GM18520 (cell line): Measurements from ENCODE around the gene HOXD9.

Experiments
- ATAC-seq: cut with Tn5 transposase; IDR thresholded peaks from one replicate; pipeline ENCODE4 v1.9.1; 2021; ENCODE audit not compliant: unreplicated experiment

The HOXD9 gene

GRCh38 chr2:176122683-176123410 lies at the start of gene HOXD9:
TSS of gene HOXD9 (plus strand) at chr2:176122719. CDS start at chr2:176122769, 50 bp downstream.
- no peak for ATAC-seq

DNA sequence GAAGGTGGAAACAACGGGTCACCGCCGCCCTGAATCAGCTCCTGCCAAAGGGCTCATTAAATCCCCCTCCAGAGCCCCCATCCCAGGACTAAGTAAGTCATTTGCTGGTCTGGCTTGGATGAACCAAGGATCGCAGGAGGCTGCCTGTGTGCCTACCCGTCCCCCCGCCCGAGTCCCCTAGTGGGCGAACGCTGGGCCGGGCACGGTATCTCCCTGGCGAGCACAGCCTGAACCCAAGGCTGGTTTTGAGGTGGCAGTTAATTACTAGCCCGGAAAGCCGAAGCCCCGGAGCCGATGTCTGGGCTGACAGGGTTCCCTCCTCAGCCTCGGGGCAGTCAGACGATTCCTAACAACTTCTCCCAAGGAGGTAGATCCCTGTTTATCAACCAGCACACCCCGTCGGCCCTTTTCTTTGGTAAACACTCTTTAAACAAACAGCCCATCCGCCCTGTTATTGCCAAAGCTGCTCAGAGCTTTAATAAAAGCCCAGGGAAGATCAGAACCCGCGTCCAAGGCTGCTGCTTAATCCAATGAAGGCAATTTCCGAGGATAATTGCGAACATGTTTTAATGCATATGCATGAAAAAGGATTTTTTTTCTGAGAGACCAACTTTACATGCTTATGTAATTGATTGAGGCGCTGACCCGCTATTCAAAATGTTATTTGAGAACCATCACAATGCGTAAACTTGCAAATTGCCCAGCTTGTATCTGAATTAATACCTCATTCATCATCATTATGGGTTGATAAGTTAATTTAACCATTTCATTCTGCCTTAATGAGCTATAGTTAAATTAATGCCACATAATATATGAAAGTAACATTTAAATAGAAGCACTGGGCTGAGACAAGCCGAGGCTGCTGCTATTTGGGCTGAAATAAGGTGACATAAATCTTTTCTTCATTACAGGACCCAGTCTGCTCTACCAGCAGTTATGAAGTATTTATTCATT lies 49.3 kb upstream of the HOXD9 start:
- ATAC-seq, result no peak

GRCh38 chr2:176074919-176075425 lies 47.5 kb upstream of the HOXD9 start:
- no peak for ATAC-seq

GRCh38 chr2:176075481-176075880 lies 47.0 kb upstream of the HOXD9 start:
- no peak for ATAC-seq

GRCh38 chr2:176076063-176076462 lies 46.5 kb upstream of the HOXD9 start:
- no peak for ATAC-seq

DNA sequence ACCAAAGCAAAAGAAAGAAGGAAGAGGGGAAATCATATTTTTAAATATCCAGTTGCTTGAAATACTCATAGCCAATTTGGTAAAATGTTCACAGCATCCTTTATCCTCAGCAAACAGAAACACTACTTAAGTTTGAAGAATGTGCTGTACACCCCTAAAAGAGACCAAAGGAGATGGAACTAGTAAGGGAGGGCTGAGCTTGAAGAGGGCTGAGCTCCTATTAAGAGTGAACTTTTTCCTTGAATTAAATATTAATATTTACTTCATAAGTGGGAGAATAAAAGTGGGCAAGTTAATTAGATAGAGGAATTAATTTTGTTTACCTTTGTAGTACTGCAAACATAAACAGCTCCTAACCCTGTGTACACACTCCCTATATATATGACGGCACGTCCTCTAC lies 45.7 kb upstream of the HOXD9 start:
- ATAC-seq, result no peak

GRCh38 chr2:176078541-176079284 lies 43.8 kb upstream of the HOXD9 start:
- no peak for ATAC-seq

DNA sequence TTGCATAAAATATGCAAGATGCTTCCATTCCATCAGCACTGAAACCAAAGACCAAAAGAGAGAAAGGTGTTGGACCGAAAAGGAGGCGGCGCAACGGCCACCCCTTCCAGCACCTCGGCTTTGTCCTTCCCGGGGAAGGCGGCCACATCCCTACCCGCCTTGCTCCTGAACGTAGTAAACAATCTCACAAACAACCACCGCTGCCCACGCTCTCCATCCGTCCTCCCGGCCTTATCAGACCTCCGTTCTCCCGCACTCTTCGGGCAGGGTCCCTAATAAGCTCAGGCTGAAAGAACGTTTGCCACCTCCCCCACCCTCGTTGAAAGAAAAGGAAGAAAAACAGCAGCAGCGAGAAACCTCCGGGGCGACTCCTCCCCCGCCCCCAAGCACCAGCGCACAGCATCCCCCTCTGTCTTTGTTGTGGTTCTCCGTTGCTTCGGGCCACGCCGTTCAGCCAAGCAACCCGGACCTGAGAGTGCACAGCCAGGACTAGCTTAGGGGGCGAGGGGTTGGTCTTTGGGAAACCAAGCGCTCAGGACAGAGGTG lies 43.2 kb upstream of the HOXD9 start:
- ATAC-seq, result no peak

- ATAC-seq, result no peak
Measured at GRCh38 chr2:176079831-176080539, 42.5 kb upstream of the HOXD9 start.

DNA sequence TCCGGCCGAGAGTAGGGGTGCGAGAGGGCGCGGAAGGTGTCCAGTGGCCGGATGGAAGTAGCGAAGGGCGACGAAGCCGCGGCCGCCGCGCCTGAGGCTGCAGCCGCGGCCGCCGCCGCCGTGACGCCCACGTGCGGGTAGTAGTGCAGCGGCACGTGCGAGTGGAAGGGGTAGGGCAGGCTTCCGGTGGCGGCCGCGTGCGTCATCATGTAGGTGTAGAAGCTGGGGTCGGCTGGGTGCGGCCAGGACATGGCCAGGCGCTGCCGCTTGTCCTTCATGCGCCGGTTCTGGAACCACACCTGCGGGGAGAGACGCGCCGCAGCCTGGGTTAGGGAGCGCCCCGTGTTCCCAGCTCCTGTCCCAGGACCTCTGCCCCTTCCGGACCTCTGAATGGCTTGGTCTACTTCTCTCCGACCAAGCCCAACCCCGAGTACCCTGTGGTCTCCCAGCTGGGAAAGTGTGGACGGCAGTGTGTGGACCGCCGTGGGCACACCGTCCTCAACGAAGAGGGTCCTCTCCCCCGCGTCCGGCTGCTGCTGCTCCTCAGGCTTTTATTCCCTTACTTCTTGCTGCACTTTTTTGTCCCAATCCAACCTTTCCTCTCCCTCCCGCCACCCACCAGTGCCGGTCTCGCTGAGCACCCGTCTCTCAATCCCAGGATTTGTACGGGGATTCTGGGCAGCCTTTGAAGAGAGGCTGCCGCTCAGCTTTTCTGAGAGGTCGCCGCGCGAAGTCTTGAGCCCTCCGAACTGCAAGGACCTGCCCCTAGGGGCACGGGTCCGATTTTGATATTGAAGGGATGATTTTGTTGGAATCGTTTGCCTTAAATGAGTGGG lies 41.8 kb upstream of the HOXD9 start:
- no peak for ATAC-seq

- ATAC-seq, result no peak
Measured at GRCh38 chr2:176081376-176081836, 41.1 kb upstream of the HOXD9 start.

GRCh38 chr2:176081837-176082524 lies 40.5 kb upstream of the HOXD9 start:
- no peak for ATAC-seq

- ATAC-seq, result no peak
Measured at GRCh38 chr2:176082525-176082823, 40.0 kb upstream of the HOXD9 start.

- ATAC-seq, result no peak
Measured at GRCh38 chr2:176082824-176083751, 39.4 kb upstream of the HOXD9 start.

DNA sequence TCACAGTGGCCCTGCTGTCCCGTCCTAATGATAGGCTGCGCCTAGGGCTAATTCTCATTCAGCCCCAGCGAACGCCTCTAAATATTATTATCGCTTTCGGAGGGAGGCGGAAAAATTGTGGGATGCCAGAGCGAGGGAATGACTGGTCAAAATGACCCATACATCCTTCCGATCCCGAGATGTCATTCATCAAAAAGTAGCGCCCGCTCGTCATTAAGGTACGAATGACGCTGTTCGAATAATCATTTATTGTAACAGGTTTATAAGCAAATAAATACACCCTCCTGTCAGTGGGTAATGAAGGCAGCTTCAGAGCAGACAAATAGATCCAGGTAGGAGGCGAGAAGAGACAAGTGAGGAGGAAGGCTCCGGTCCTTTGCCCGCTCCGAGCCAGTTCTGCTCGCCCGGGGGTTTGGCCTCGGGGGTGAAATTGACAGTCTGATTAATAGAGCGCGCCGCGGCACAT lies 38.7 kb upstream of the HOXD9 start, which contains the start of gene EVX2:
Gene EVX2, minus strand, starts transcription at position 167 of the 466 bp plus-strand sequence. CDS start 186 bp downstream, outside the sequence.
- no peak for ATAC-seq

DNA sequence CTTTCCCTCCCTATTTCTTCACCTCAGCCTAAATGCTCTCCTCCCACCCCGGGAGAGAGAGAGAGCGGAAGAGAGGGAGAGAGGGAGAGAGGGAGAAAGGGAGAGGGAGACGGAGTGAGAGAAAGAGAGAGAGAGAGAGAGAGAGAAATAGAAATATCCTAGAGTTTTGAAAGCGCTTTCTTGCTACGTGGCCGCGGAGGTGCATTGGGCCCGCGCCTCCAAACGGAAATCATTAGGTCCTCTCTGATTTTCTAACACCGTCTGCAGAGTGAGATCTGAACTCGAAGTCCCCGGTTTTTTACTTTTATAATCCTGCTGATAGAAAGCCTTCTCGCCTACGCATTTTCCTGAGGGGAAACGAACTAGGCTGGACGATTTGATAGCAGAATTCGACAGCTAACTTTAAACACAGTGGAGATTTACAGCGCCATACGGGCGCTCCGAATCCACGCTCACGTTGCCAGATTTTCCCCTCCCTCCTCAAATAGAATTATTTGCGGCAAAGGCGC lies 37.9 kb upstream of the HOXD9 start:
- ATAC-seq, result no peak

DNA sequence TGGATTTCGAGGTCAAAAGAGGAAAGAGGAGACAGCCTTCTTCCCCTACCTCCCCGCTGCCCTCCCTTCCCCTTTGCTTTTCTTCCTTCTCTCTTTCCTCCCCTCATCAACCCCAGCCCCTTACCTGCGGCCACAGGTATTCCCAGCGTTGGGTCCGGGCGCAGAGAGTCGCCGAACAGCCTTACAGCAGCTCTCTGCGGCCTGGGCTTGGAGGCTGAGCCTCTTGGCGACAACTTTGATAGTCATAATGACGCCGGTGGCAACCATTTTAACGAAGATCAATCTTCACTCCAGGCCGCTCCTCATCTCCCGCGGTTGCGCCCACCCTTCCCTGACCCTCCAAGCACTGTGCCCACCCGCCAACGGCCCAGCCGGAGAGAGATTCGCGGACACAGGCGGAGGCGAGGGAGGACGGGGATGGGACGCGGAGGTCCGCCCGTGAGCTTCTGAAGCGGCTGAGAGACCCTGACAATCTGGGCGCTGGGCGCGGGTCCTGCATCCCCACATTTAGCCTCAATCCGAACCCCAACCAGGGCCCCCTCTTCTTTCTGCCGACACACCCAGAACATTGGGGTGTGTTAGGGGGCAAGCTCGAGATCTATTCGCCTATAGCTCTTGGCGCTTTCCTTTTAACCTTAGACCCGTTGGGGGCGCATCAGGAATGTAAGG lies 37.3 kb upstream of the HOXD9 start:
- ATAC-seq, result no peak
